C4-2B (cell line): ENCODE data around the gene NFS1.

Experiments
- CTCF ChIP-seq: fragments of 450-650 bp; conservative IDR thresholded peaks from 2 replicates; pipeline ENCODE4 v1.5.1; 2017; ENCODE audit warnings: mild to moderate bottlenecking
- ZFX ChIP-seq: fragments of 450-650 bp; IDR thresholded peaks from 2 replicates; pipeline ENCODE4 v1.6.1; 2017

- TF ChIP-seq CTCF, result no peak
- no peak for TF ChIP-seq ZFX
These were observed 21.3 kb upstream of the NFS1 start for GRCh38 chr20:35720165-35721123.
